ENCODE data around the gene SPIRE2.

GRCh38 chr16:89828870-89829629, 775 bp downstream of the SPIRE2 start:
- TF ChIP-seq REST (IDR thresholded peaks at IDR 0.05; ENCODE audit: insufficient read depth in 1 of 2, low read depth in 2 of 2, low read length in 1 of 2): no peak
- TF ChIP-seq, protein P1, sequence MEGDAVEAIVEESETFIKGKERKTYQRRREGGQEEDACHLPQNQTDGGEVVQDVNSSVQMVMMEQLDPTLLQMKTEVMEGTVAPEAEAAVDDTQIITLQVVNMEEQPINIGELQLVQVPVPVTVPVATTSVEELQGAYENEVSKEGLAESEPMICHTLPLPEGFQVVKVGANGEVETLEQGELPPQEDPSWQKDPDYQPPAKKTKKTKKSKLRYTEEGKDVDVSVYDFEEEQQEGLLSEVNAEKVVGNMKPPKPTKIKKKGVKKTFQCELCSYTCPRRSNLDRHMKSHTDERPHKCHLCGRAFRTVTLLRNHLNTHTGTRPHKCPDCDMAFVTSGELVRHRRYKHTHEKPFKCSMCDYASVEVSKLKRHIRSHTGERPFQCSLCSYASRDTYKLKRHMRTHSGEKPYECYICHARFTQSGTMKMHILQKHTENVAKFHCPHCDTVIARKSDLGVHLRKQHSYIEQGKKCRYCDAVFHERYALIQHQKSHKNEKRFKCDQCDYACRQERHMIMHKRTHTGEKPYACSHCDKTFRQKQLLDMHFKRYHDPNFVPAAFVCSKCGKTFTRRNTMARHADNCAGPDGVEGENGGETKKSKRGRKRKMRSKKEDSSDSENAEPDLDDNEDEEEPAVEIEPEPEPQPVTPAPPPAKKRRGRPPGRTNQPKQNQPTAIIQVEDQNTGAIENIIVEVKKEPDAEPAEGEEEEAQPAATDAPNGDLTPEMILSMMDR (IDR thresholded peaks at IDR 0.05): no peak
- TF ChIP-seq POLR2AphosphoS5 (IDR thresholded peaks at IDR 0.05; ENCODE audit: low read depth, low read length): no peak
- TF ChIP-seq SIN3A (IDR thresholded peaks at IDR 0.05; ENCODE audit: borderline replicate concordance, insufficient read depth, low read depth, low read length): no peak
- TF ChIP-seq TCF7L2 (IDR thresholded peaks at IDR 0.05; ENCODE audit: low read depth, low read length): no peak

Measured in Panc1 (cell line).